SK-N-SH (cell line): ENCODE measurements around the gene DOK6. TPM values are rescaled to one million over a fixed set of nuclear protein-coding genes. Genes with fewer than 3 reads are reported as not detected.

Source experiments
- CTCF ChIA-PET: fragments of 300-600, 350-600 bp; formaldehyde crosslinking; extraction: SDS; loops from one replicate; lab custom pipeline; 2021; lab: Yijun Ruan, JAX
- POLR2A ChIA-PET: fragments of 350-600 bp; sonication (Branson Sonifier 250); formaldehyde crosslinking; extraction: SDS; loops from one replicate; lab custom pipeline; 2020; ENCODE audit warnings: antibody characterized with exemption, inconsistent platforms; lab: Yijun Ruan, JAX
- DNase-seq: peaks from one replicate; pipeline ENCODE4 v3.0.0; 2012
- H2AFZ ChIP-seq: fragments of 200-600 bp; sonication (generic); 2 replicates; pipeline ENCODE4 v1.8.1; 2016; ENCODE audit warnings: antibody characterized with exemption, mild to moderate bottlenecking, low read depth
- H3F3A ChIP-seq: fragments of 200-600 bp; sonication (generic); replicated peaks from 2 replicates; pipeline ENCODE3; 2016; ENCODE audit warnings: antibody characterized with exemption, mild to moderate bottlenecking; ENCODE audit not compliant: insufficient read depth
- H3K27ac ChIP-seq, 2 experiments: fragments of 200-500 bp in 1 of 2; fragments of 200-600 bp in 1 of 2; sonication (Bioruptor generic) in 1 of 2; sonication (generic), shearing (Covaris generic) in 1 of 2; 2 replicates each; pipeline versions ENCODE4 v1.5.1 to v1.6.1; 2014 to 2016; ENCODE audit warnings: low read depth in 2 of 2, inconsistent platforms in 1 of 2, low read length in 1 of 2, mild to moderate bottlenecking in 1 of 2, mixed read lengths in 1 of 2
- H3K27me3 ChIP-seq: fragments of 200-600 bp; sonication (generic), shearing (Covaris generic); 2 replicates; pipeline ENCODE4 v1.6.1; 2016; ENCODE audit warnings: mixed run types; ENCODE audit not compliant: insufficient read depth
- H3K36me3 ChIP-seq, 2 experiments: fragments of 200-500 bp in 1 of 2; fragments of 200-600 bp in 1 of 2; sonication (Bioruptor generic) in 1 of 2; sonication (generic) in 1 of 2; replicated peaks in 1 of 2; 2 replicates each; pipeline versions ENCODE3 to v1.5.1; 2014 to 2016; ENCODE audit warnings: low read length in 1 of 2, mild to moderate bottlenecking in 1 of 2; ENCODE audit not compliant: insufficient read depth in 2 of 2, control insufficient read depth in 1 of 2
- H3K4me1 ChIP-seq, 2 experiments: fragments of 200-500 bp in 1 of 2; fragments of 200-600 bp in 1 of 2; sonication (Bioruptor generic) in 1 of 2; sonication (generic), shearing (Covaris generic) in 1 of 2; 2 replicates each; pipeline versions ENCODE4 v1.5.1 to v1.6.1; 2014 to 2016; ENCODE audit warnings: low read depth in 1 of 2, low read length in 1 of 2, mixed run types in 1 of 2; ENCODE audit not compliant: insufficient read depth in 2 of 2, control insufficient read depth in 1 of 2
- H3K4me2 ChIP-seq: fragments of 200-600 bp; sonication (generic), shearing (Covaris generic); 2 replicates; pipeline ENCODE4 v1.6.1; 2017; ENCODE audit warnings: mixed run types
- H3K4me3 ChIP-seq, 2 experiments: fragments of 200-500 bp in 1 of 2; fragments of 200-600 bp in 1 of 2; sonication (Bioruptor generic) in 1 of 2; sonication (generic), shearing (Covaris generic) in 1 of 2; 2 replicates each; pipeline versions ENCODE4 v1.5.1 to v1.8.1; 2014 to 2016; ENCODE audit warnings: low read depth in 2 of 2, inconsistent platforms in 1 of 2, low read length in 1 of 2, mild to moderate bottlenecking in 1 of 2, mixed read lengths in 1 of 2, moderate library complexity in 1 of 2
- H3K79me2 ChIP-seq: fragments of 200-600 bp; sonication (generic); 2 replicates; pipeline ENCODE4 v1.8.1; 2017; ENCODE audit warnings: mild to moderate bottlenecking; ENCODE audit not compliant: insufficient read depth
- H3K9ac ChIP-seq: fragments of 200-600 bp; sonication (generic); 2 replicates; pipeline ENCODE4 v1.6.1; 2017; ENCODE audit warnings: mixed run types
- H3K9me2 ChIP-seq: fragments of 200-600 bp; sonication (generic); 2 replicates; pipeline ENCODE4 v1.6.1; 2017; ENCODE audit warnings: mixed run types
- H3K9me3 ChIP-seq: fragments of 200-600 bp; sonication (generic); 2 replicates; pipeline ENCODE4 v1.6.1; 2017; ENCODE audit warnings: mixed run types, mild to moderate bottlenecking, moderate library complexity
- H4K20me1 ChIP-seq: fragments of 200-600 bp; sonication (generic); 2 replicates; pipeline ENCODE4 v1.6.1; 2017; ENCODE audit warnings: mild to moderate bottlenecking, mixed run types; ENCODE audit not compliant: insufficient read depth
- CHD2 ChIP-seq: fragments of 150-350 bp; IDR thresholded peaks from 2 replicates; pipeline ENCODE4 v1.6.1; 2018; ENCODE audit warnings: low read length; ENCODE audit not compliant: partially characterized antibody
- EP300 ChIP-seq, 2 experiments: IDR thresholded peaks; 2 replicates each; pipeline versions ENCODE4 v1.4.0 to v1.6.1; 2012; ENCODE audit warnings: borderline replicate concordance in 1 of 2, low read depth in 1 of 2, low read length in 1 of 2
- FOSL2 ChIP-seq: IDR thresholded peaks from 2 replicates; pipeline ENCODE4 v1.4.0; 2012; ENCODE audit warnings: low read depth, mild to moderate bottlenecking, moderate library complexity, borderline replicate concordance
- JUND ChIP-seq: IDR thresholded peaks from 2 replicates; pipeline ENCODE4 v1.4.0; 2012
- MAX ChIP-seq: IDR thresholded peaks from 2 replicates; pipeline ENCODE4 v1.4.0; 2012; ENCODE audit warnings: low read depth
- MXI1 ChIP-seq: IDR thresholded peaks from 2 replicates; pipeline ENCODE4 v1.6.1; 2012; ENCODE audit warnings: mild to moderate bottlenecking, low read depth, low read length, improper control_type of control experiment
- NRF1 ChIP-seq: IDR thresholded peaks from 2 replicates; pipeline ENCODE4 v1.6.1; 2012; ENCODE audit warnings: low read depth, mild to moderate bottlenecking, low read length
- PBX3 ChIP-seq: IDR thresholded peaks from 2 replicates; pipeline ENCODE4; 2012
- POLR2AphosphoS5 ChIP-seq: IDR thresholded peaks from 2 replicates; pipeline ENCODE4 v1.6.1; 2012; ENCODE audit warnings: low read depth, low read length
- RFX5 ChIP-seq: IDR thresholded peaks from 2 replicates; pipeline ENCODE4 v1.6.1; 2012; ENCODE audit warnings: mild to moderate bottlenecking, improper control_type of control experiment, low read length
- TAF1 ChIP-seq: IDR thresholded peaks from 2 replicates; pipeline ENCODE4 v1.6.1; 2012; ENCODE audit warnings: low read depth, mild to moderate bottlenecking, low read length, moderate library complexity, borderline replicate concordance
- USF1 ChIP-seq: IDR thresholded peaks from 2 replicates; pipeline ENCODE4 v1.4.0; 2012; ENCODE audit warnings: low read depth, borderline replicate concordance
- YY1 ChIP-seq: IDR thresholded peaks from 2 replicates; pipeline ENCODE4 v1.4.0; 2012; ENCODE audit warnings: low read depth, mild to moderate bottlenecking
- WGBS: methylation state at CpG from one replicate; pipeline ENCODE4 v1.1.6; 2017; ENCODE audit warnings: low lambda C conversion rate; 5-methylcytosine and 5-hydroxymethylcytosine counted together
- polyA plus RNA-seq, 3 experiments: library from polyadenylated mRNA; depleted of rRNA; stranded (reverse); fragments of >200 nt; gene quantifications; 2 replicates each; pipeline ENCODE4 v1.2.3, GENCODE V29; 2012
- TF ChIP-seq, protein P1 (sequence below): fragments of 150-350 bp; IDR thresholded peaks from 2 replicates; pipeline ENCODE4 v1.6.1; 2016; ENCODE audit warnings: mild to moderate bottlenecking, low read depth, low read length
- TF ChIP-seq, protein P2 (sequence below): IDR thresholded peaks from 2 replicates; pipeline ENCODE4 v1.6.1; 2012; ENCODE audit warnings: mild to moderate bottlenecking, low read depth, low read length, moderate library complexity

Gene DOK6
- polyA plus RNA-seq, 1 of the 3 experiments (the other 2 are of a cell fraction), result 3.9 TPM

GRCh38 chr18:69658685-69659084 lies 258.0 kb downstream of the DOK6 start:
- Histone ChIP-seq H3K9me2 (no peaks in the 10 kb centered on the region), H3K9ac (no peak overlapping the region), H3K27ac (no peak overlapping the region; a peak in 1 of 4 replicates), H3K4me1 (peaks cover 0 to 9% of the 10 kb centered on the region in 2 experiments; a peak in 2 of 4 replicates), H3K36me3 (no peaks in the 10 kb centered on the region), H3K27me3 (no peaks in the 10 kb centered on the region), H3K4me3 (no peak overlapping the region), H3K79me2 (no peaks in the 10 kb centered on the region), H3F3A (no peaks in the 10 kb centered on the region), H3K9me3 (no peaks in the 10 kb centered on the region)
- TF ChIP-seq TAF1 (no peak), RFX5 (no peak), USF1 (no peak), POLR2AphosphoS5 (no peak), MXI1 (no peak), MAX (no peak), YY1 (no peak), EP300 (IDR thresholded peaks at IDR 0.05; ENCODE audit: borderline replicate concordance in 1 of 2, low read depth in 1 of 2, low read length in 1 of 2) (no peak), PBX3 (no peak), NRF1 (no peak), FOSL2 (no peak), CHD2 (no peak), JUND (no peak)
- TF ChIP-seq, protein P1, sequence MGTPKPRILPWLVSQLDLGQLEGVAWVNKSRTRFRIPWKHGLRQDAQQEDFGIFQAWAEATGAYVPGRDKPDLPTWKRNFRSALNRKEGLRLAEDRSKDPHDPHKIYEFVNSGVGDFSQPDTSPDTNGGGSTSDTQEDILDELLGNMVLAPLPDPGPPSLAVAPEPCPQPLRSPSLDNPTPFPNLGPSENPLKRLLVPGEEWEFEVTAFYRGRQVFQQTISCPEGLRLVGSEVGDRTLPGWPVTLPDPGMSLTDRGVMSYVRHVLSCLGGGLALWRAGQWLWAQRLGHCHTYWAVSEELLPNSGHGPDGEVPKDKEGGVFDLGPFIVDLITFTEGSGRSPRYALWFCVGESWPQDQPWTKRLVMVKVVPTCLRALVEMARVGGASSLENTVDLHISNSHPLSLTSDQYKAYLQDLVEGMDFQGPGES, result no peak
- TF ChIP-seq, protein P2, sequence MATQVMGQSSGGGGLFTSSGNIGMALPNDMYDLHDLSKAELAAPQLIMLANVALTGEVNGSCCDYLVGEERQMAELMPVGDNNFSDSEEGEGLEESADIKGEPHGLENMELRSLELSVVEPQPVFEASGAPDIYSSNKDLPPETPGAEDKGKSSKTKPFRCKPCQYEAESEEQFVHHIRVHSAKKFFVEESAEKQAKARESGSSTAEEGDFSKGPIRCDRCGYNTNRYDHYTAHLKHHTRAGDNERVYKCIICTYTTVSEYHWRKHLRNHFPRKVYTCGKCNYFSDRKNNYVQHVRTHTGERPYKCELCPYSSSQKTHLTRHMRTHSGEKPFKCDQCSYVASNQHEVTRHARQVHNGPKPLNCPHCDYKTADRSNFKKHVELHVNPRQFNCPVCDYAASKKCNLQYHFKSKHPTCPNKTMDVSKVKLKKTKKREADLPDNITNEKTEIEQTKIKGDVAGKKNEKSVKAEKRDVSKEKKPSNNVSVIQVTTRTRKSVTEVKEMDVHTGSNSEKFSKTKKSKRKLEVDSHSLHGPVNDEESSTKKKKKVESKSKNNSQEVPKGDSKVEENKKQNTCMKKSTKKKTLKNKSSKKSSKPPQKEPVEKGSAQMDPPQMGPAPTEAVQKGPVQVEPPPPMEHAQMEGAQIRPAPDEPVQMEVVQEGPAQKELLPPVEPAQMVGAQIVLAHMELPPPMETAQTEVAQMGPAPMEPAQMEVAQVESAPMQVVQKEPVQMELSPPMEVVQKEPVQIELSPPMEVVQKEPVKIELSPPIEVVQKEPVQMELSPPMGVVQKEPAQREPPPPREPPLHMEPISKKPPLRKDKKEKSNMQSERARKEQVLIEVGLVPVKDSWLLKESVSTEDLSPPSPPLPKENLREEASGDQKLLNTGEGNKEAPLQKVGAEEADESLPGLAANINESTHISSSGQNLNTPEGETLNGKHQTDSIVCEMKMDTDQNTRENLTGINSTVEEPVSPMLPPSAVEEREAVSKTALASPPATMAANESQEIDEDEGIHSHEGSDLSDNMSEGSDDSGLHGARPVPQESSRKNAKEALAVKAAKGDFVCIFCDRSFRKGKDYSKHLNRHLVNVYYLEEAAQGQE, result no peak
- TF ChIP-seq, all 33 proteins: peak for 0
- DNase-seq, result no peak
- ChIA-PET CTCF (no interaction called here), POLR2A (no interaction called here)
- Histone ChIP-seq H2AFZ (no peak overlapping the region), H3K4me2 (no peak overlapping the region), H4K20me1 (no peaks in the 10 kb centered on the region)
- 54% methylated on average over 2 of the region's 2 CpGs for WGBS
